ENCODE results near the gene FAM89B. TPM values are rescaled to one million over a fixed set of nuclear protein-coding genes. Genes with fewer than 3 reads are reported as not detected.

FAM89B gene
- total RNA-seq, 1 donor from 2014 or later: 44.1 TPM

DNA sequence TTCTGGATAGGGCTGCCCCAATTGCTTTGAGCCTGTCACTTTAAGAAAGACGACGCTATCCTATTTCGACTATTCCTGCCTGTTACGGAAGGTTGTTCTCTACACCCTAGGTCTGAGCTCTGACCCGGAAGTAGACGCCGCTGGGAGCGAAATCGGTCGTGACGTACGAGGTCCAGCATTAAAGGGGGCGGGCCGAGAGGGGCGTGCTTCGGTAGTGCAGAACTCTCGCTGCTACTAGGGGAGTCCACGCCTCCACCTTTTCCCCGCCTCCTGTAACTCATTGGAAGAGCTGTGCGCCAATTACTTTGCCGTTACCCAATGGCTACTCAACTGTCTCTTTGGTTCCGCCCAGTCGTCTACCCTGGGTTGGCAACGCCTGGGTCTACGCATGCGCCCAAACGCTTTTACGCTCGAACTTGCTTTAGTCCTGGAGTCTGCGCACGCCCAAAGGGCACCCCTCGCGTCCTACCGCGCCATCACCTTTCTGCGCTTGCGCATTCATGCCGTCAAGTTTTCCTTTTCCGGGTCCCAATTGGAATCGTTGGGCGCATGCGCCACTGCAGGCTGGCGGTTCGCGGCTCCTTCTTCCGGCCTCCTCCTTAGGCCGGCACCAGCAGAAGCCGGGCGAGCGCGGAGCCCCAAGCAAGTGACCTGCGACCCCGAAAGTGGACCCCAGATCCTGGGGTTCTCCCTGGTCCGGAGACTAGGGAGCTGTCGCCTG lies 43.1 kb downstream of the FAM89B start, which contains the start of gene PCNX3:
PCNX3 (plus strand) TSS at position 548 of the 721 bp plus-strand sequence. CDS start 536 bp downstream, outside the sequence.
- ATAC-seq (peak; percentile 89), DNase-seq (ENCODE audit: low spot score) (peak; percentile 100)
- intact Hi-C loops (cut with DNase I): no loop called here

DNA sequence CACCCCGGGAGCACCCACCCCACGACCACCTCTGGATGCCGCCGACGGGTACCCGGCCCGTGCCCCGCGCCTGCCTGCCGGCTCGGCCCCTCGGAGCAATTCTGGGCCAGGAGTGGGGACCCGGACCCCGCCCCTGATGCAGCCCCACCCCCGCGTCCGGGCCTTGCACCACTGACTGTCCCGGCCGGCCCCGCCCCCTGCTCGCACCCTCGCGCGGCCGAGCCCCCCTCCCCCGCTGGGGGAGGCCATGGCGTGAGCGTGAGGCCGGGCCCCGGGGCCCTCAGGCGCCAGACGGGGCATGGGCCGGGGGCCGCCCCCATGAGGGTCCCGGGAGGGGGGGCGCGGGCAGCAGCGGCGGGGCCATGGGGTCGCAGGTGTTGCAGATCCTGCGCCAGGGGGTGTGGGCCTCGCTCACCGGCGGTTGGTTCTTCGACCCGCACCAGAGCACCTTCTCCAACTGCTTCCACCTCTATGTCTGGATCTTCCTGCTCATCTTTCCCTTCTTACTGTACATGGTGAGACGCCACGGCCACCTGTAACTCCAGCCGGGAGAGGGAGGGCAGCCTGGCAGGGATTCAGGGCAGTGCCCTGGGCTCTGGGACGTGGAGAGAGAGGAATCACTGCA lies 43.7 kb downstream of the FAM89B start:
- DNase-seq (ENCODE audit: low spot score) (no peak), ATAC-seq (no peak)
- intact Hi-C loops (cut with DNase I): no loop called here

DNA sequence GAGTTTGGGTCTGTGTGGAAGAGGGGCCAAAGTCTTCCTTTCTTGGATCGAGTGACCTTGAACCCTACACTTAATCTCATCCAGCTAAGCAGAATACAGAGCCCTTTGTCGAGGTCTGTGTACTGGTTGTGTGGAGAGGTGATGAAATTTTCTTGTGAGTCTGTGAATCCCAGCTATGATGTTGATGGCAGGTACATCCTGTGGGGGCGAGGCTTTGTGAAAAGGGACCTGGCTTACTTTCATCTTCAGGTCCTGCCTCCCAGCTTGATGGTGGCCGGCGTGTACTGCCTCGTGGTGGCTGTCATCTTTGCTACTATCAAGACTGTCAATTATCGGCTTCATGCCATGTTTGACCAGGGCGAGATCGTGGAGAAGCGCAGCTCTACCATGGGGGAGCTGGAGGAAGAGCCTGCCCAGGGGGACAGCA lies 44.2 kb downstream of the FAM89B start:
- intact Hi-C loops (cut with DNase I): no loop called here
- ATAC-seq: no peak
- no peak for DNase-seq (ENCODE audit: low spot score)

DNA sequence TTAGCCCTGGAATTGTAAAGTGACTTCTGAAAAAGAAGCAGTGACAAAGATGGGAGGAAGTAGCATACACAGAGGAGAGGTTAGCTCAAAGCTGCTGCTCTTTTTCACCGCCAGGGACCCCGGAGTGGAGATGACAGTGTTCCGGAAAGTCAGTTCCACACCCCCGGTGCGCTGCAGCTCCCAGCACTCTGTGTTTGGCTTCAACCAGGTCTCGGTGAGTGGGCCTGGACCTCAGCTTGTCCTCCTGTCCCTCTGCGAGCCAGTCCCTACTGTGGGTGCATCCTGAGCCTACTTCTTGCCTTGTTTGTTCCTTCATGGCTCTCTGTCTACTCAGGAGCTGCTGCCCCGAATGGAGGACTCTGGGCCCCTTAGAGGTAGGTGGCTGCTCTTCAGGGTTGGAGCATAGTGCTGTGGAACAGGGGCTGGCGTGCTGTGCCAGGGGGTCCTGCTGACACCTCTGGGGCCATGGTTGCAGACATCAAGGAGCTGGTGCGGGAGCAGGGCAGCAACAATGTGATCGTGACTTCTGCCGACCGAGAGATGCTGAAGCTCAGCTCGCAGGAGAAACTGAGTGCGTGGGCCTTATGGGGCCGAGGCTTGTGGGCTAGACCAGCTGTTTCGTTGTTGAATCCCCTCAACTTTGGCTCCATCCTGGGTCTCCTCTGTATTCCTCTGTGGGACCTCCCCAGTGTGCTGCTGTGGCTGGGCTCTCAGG lies 45.0 kb downstream of the FAM89B start:
- no peak for DNase-seq (ENCODE audit: low spot score)
- intact Hi-C loops (cut with DNase I): no loop called here
- ATAC-seq: no peak

DNA sequence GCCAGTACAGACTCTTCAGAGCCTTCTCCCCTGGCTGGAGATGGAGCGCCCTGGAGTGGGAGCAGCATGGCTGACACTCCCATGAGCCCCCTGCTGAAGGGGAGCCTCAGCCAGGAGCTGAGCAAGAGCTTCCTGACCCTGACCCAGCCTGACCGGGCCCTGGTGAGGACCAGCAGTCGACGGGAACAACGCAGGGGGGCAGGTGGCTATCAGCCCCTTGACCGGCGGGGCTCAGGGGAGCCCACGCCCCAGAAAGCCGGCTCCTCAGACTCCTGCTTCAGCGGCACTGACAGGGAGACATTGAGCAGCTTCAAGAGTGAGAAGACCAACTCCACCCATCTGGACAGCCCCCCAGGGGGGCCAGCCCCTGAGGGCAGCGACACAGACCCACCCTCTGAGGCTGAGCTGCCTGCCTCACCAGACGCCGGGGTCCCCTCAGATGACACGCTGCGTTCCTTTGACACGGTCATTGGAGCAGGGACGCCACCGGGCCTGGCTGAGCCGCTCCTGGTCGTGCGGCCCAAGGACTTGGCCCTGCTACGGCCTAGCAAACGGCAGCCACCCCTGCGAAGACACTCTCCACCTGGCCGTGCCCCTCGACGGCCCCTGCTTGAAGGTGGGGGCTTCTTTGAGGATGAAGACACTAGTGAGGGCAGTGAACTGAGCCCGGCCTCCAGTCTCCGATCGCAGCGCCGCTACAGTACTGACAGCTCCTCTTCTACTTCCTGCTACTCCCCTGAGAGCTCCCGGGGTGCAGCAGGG lies 45.8 kb downstream of the FAM89B start:
- intact Hi-C loops (cut with DNase I): no loop called here
- DNase-seq (ENCODE audit: low spot score) (no peak), ATAC-seq (no peak)

DNA sequence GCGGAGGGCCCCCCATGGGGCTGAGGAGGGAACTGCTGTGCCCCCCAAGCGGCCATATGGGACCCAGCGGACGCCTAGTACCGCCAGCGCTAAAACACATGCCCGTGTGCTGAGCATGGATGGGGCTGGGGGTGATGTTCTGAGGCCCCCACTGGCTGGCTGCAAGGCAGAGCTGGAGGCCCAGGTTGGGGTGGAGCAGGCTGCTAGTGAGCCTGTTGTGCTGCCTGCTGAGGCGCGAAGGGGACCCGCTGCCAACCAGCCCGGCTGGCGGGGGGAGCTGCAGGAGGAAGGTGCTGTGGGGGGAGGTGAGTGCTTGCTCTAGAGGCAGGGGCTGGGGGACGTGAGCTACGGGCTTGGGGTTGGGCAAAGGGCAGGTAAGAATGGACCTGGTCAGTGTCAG lies 46.4 kb downstream of the FAM89B start:
- ATAC-seq: no peak
- no peak for DNase-seq (ENCODE audit: low spot score)
- intact Hi-C loops (cut with DNase I): no loop called here

DNA sequence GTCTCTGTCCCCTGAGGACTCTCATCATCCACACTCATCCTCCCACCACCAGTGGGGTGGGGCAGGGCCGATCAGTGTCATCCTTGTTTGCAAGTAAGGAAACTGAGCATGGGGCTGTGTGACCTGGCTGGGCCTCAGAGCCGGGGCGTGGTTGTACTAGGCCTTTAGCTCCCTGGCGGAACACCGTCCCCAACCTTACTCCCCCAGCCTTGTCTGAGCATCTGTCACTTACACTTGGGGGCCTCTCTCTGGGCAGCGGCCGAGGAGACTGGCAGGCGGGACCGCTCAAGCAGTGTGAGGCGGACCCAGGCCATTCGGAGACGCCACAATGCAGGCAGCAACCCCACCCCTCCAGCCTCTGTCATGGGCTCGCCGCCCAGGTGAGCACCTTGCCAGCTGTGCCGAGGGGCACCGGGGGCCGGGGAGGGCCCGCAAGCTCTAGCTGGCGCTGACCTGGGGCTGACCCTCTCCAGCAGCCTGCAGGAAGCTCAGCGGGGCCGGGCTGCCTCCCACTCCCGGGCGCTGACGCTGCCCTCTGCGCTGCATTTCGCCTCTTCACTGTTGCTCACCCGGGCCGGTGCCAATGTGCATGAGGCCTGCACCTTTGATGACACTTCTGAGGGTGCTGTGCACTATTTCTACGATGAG lies 47.1 kb downstream of the FAM89B start:
- intact Hi-C loops (cut with DNase I): no loop called here
- no peak for DNase-seq (ENCODE audit: low spot score)
- ATAC-seq: no peak

DNA sequence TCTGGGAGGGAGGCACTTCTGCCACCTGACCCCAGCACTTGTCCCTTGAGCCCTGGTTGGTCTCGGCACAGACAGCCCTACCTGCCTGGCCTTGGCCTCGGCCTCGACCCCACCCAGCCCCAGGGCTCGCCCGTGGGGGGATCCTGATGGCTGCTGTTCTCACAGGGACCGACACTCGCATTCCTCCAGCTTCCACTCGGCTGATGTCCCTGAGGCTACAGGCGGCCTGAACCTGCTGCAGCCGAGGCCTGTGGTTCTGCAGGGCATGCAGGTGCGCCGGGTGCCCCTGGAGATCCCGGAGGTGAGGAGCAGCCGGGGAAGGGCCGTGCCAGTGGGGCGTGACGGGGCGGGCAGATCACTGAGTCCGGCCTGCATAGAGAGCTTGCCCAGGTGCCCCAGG lies 48.3 kb downstream of the FAM89B start:
- DNase-seq (ENCODE audit: low spot score) (no peak), ATAC-seq (no peak)
- intact Hi-C loops (cut with DNase I): no loop called here

DNA sequence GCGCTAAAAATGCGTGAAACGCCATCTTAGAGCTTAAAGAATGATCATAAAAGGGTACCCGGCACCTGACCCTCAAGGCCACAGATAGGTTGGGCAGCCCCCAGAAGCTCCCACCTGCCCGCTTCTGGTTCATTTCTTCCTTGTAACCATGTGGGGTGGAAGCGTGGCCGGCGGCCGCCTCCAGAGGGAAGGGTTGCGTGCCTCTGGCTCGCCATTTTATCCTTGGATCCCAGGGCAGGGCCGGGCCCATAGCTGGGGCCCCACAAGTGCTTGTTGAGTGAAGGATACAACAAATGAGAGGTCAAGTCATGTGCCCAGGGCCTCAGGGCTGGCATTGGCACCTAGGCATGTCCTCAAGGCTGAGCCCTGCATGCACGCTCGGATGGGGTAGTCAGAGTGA lies 49.1 kb downstream of the FAM89B start:
- DNase-seq (ENCODE audit: low spot score): no peak
- intact Hi-C loops (cut with DNase I): no loop called here
- no peak for ATAC-seq

DNA sequence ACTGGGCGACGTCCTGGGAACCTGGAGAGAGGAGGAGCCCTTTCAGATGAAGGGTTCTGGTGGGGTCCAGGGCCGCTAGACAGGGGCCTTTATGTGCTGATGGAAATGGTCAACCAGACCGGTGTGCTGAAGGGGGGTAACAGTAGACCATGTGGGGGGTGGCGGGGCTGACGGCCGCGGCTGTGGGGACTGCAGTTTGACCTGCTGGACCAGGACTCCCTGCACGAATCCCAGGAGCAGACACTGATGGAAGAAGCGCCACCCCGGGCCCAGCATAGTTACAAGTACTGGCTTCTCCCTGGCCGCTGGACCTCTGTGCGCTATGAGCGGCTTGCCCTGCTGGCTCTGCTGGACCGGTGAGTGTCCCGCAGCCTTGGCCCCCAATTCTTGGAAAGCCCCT lies 49.7 kb downstream of the FAM89B start:
- DNase-seq (ENCODE audit: low spot score): no peak
- no peak for ATAC-seq
- intact Hi-C loops (cut with DNase I): no loop called here

DNA sequence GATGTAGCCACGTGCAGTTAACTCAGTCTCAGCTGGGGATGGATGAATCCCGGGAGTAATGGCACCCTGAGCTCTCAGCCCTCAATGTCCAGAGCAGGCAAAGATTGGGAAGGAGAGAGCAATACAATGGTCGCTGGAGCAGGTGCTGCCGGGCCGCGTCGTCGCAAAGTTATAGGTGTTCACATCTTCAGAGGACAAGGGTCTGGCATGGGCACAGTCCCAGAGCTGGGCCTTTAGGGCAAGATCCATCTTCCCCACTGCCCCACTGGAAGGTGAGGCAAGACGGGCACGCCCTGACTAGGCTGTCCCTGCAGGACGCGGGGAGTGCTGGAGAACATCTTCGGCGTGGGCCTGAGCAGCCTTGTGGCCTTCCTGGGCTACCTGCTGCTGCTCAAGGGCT lies 50.8 kb downstream of the FAM89B start:
- intact Hi-C loops (cut with DNase I): no loop called here

More for the DNA sequence above, 50.8 kb downstream of the FAM89B start:
- no peak for ATAC-seq
- no peak for DNase-seq (ENCODE audit: low spot score)

Other genes starting within 250 kb of the FAM89B start
- gene DPF2, start 238.7 kb upstream of the FAM89B start, total RNA-seq: 62.5 TPM
- gene TIGD3, start 217.8 kb upstream of the FAM89B start, total RNA-seq: not detected
- 12.0 TPM for gene SLC25A45, start 189.9 kb upstream of the FAM89B start, total RNA-seq
- 65.9 TPM for gene FRMD8, start 185.9 kb upstream of the FAM89B start, total RNA-seq
- gene NEAT1, start 149.7 kb upstream of the FAM89B start, total RNA-seq: 1,255 TPM
- 14,857 TPM for gene MALAT1, start 73.5 kb upstream of the FAM89B start, total RNA-seq
- gene SCYL1, start 47.5 kb upstream of the FAM89B start, total RNA-seq: 64.0 TPM
- gene LTBP3, start 14.2 kb upstream of the FAM89B start, total RNA-seq: 306 TPM
- gene ZNRD2, start 2.1 kb upstream of the FAM89B start, total RNA-seq: 23.7 TPM
- 149 TPM for gene EHBP1L1, start 3.5 kb downstream of the FAM89B start, total RNA-seq
- 1.5 TPM for gene KCNK7, start 23.3 kb downstream of the FAM89B start, total RNA-seq
- gene MAP3K11, start 41.7 kb downstream of the FAM89B start, total RNA-seq: 132 TPM
- 23.9 TPM for gene PCNX3, start 43.2 kb downstream of the FAM89B start, total RNA-seq
- 86.9 TPM for gene SIPA1, start 65.6 kb downstream of the FAM89B start, total RNA-seq
- gene RELA, start 90.4 kb downstream of the FAM89B start, total RNA-seq: 95.6 TPM
- 81.5 TPM for gene KAT5, start 139.7 kb downstream of the FAM89B start, total RNA-seq
- gene RNASEH2C, start 148.3 kb downstream of the FAM89B start, total RNA-seq: 42.5 TPM
- gene AP5B1, start 208.4 kb downstream of the FAM89B start, total RNA-seq: 12.9 TPM
- gene OVOL1, start 214.5 kb downstream of the FAM89B start, total RNA-seq: not detected